Limb (tissue), 2 donors: ENCODE results near the gene CDR2.
"Not testable (repeated sequence)": the region's sequence is repeated elsewhere in the genome, so short reads cannot be mapped to it uniquely, and the experiment has no call there.

Experiments used
- DNase-seq, 2 donors: peaks; one replicate each; pipeline ENCODE4 v3.0.0-alpha.2; 2016; ENCODE audit errors: extremely low spot score in 2 of 2

Gene CDR2

DNA sequence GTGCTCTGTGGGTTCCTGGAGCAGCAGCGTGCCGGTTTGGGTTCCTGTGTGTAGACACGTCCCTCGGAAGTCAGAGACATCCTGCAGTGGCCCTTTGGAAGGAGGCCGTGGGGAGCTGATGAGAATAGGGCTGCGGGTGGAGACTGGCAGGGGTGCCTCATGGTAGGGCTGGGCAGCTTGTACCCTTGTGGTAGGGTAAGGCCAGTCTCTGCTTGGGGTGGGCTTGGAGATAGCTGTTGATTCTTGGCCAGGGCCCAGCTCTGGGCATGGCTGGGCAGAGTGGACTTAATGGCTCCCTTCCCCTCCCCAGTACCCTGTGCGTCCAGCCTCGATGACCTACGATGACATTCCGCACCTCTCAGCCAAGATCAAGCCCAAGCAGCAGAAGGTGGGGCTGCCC is 66.6 kb downstream of the CDR2 start:
- DNase-seq, result no peak

DNA sequence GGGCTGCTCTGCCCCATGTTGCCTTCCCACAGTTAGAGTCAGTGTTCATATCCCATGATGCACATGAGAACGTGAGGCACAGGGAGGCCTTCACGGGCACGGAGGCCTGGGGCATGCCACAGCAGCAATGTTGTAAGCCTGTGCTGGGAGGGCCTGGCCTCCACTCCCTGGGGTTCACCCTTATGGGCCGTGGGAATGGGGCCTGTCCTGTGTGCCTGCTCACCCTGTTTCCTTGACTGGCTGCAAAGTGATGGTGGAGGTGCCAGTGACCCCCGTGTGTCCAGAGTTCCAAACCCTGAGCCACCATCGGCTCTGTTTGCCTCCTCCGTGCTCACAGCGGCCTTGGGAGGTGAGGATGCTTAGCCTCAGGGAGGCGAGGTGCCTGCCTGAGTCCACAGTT is 67.6 kb downstream of the CDR2 start:
- no peak for DNase-seq

DNA sequence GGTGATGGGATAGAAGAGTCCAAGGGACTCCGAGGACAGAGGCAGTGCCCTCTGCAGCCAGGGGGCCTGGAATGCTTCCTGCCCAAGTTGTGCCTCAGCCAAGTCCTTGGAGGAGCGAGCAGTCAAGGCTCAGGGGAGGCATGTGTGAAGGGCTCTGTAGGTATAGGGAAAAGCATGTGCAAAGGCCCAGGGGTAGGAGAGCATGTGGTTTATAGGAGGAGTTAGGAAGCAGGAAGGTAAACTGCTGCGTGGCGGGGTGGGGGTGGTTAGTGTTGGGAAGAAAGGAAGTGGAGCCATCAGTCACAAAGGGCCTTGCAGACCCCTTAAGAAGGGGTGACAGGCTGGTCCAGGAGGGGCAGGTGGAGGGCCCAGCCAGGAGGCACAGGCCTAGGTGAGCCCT is 70.0 kb downstream of the CDR2 start:
- DNase-seq, result no peak

DNA sequence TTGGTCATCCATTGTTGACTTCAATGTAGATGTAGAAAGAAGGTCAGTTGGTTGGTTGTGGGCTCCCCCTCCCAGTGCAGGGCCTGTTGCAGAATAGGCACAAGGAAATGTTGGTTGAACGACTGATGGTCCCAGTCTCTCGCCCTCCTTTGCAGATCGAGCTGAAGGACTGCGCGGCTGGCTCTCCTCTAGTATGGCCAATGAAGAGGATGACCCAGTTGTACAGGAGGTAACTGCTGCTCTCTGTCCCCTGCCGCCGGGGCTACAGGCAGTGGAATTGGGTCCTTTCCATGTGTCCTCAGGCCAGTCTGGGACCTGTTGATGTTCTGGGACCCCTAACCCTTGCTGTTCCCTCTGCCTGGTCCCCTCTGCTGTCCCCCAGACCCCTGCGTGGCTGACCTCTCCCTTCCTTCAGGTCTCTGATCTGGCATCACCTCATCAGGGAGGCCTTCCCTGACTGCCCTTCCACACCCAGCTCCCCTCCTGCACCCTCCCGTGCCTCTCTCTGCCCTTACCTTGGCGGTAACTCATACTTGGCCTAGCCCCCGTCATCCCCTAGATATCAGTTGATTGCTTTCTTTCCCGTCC is 71.5 kb downstream of the CDR2 start:
- no peak for DNase-seq

DNA sequence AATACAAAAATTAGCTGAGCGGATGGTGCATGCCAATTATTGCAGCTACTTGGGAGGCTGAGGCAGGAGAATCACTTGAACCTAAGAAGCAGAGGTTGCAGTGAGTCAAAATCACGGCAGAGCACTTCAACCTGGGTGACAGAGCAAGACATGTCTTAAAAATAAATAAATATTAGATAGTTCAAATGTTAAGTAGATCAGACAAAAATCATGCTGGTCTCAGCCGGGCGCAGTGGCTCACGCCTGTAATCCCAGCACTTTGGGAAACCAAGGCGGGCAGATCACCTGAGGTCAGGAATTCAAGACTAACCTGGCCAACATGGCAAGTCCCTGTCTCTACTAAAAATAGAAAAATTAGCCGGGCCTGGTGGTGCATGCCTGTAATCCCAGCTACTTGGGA is 73.0 kb downstream of the CDR2 start:
- not testable (repeated sequence) for DNase-seq

DNA sequence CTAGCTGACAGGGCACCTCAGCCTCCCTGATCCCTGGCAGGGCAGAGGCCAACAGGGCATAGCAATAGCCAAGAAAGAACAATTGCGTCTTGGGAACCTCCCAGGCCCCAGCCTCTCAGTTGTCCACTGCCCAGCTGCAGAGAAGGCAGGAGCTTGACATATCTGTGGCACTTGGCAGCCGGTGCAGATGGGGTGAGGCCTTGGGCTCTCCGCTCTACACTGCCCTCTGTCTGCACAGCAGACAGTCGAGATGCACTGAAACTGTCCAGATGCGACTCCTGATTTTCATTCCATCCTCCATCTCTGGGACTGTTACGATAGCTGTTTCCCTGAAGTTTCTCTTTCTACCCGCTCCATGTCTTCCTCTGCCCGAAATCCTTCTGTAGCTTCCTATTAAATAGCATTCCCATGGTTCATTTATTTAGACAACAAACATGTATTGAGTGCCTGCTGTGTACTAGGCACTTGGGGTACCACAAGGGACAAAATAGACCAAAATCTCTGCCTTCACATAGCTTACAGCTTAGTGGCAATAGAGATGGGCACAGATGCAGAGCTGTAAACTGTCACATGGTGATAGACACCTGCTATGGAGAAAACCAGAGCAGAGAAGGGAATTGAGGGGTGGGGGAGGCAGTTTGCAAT is 73.9 kb downstream of the CDR2 start:
- DNase-seq, result peak in 1 of 2 donors; percentile 29

DNA sequence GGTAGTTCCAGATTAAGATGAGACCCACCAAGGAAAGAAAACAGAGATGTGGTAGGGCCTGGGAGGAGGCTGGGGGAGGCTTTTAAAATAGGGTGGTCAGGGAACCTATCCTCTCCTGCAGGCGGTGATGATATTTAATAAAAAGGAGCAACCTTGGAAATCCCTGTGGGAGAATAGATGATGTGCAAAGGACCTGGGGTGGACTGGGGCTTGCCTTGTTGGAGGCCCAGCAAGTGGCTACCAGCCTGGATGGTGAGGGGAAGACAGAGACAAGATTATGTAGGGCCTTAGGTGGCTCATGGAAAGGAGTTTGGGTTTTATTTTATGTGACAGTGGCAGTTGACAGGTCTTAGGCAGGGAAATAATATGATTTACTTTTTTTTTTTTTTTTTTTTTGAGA is 75.4 kb downstream of the CDR2 start:
- DNase-seq, result no peak

DNA sequence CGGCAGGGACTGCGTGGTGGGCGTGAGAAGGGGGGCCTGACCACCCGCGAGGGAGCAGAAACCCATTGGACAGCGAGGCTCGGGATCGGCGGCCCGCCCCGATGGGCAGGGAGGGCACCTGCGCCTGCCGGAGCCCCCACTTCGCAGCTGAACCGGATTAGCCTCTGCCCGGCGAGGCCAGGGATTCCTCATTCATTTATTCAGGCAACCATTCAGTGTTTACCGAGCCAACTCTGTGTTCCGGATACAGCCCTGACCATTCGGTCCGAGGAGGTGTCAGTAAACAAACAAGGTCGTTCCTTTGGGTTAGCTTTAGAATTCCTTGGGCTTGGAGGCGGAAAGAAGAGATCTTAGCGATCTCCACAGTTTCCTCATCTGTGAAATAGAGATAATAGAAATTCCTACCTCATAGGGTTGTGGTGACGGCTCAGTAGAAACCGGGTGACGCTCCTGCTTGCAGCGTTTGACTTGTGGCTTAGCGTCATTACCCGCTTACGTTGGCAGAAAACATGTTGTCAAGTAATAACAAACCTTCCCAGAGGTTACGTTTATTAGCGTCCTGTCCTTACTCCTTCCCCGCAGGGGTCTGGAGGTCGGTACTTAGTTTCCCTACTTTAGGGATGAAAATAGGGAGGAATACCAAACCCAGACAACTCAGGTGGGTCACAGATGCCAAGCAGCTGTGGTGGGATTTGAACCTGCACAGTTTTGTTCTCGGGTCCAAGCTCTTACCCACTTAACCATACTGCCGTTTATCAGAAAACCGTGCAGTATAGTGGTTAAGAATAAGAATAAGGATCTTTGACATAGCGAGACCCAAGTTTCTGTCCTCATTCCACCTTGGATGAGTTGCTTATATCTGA is 76.3 kb downstream of the CDR2 start:
- DNase-seq, result peak; percentile 80 to 84

DNA sequence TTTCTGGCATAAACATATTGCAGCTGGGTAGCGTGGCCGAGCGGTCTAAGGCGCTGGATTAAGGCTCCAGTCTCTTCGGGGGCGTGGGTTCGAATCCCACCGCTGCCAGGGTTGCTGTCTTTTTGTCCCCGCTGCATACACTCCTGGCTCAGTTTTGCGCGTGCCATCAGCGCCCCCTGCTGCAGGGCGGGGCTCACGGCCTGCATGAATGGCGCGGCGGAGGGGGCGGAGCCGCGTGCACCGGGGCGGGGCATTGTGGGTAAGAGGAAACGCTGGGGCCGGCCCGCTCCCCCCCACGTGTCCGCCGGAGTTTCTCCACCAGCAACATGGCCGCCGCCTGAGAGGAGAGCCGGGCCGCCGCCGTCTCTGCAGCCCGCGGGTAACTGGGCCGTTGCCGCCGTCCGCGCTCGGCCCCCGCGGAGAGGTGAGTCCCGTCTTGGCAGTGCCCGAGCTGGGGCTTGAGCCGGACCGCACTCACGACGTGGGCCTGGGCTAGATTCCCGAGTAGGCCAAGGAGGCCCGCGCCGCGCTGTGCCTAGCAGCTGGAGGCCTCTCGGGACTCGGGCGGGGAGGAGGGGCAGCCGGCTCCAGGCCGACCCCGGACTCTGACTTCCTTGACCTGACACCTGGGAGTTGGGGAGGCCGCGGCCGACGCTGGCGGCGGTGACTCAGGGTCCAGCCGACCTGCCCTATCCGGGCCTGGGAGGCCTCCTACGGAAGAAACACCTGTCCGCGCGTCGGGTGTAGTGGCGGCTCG is 77.1 kb downstream of the CDR2 start, which contains the start of gene POLR3E:
Gene POLR3E (plus strand): TSS at position 296 of the 757 bp plus-strand sequence. CDS start 5,560 bp downstream, outside the sequence.
- peak; percentile 97 to 100 for DNase-seq

DNA sequence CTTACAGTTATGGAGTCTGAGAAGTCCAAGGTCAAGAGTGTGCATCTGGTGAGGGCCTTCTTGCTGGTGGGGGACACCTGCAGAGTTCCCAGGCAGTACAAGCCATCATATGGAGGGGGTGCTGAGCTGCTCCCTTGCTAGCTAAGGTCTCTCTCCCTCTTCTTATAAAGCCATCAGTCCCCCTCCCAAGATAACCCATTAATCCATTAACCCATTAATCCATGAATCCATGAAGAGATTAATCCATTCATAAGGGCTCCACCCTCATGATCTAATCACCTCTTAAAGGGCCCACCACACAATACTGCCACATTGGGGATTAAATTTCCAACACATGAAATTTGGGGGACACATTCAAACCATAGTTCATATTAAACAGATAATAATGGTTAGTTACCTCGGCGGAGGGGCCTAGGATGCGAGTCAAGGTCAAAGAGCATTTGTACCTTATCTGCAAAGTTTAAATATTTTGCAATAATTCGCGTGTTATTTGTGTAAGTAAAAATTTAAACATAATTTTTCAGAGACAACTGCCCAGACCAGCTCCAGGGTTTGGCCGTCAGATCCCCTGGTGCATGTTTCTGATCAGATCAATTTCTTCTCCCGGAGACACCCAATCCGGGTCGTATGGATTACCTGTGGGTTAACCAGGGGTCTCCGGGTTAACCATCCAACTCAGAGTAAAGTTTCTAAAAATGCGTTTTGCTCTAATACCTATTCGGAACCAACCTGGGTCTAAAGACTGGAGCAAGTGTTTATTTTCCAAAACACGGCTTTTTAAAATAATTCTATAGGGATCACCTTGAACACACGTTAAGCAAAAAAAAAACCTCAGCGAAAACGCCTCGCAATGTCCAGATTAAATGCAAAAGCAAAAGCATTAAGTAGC is 78.0 kb downstream of the CDR2 start:
- peak in 1 of 2 donors; percentile 5 for DNase-seq
